ENCODE results near the gene DNAH10.
"Not testable (repeated sequence)": the region's sequence is repeated elsewhere in the genome, so short reads cannot be mapped to it uniquely, and the experiment has no call there.

The DNAH10 gene

GRCh38 chr12:123744836-123745235 is 17.3 kb upstream of the DNAH10 start:
- no peak for DNase-seq (ENCODE audit: low read depth)

- no peak for DNase-seq (ENCODE audit: low read depth)
These were observed 14.8 kb upstream of the DNAH10 start for GRCh38 chr12:123747309-123747708.

GRCh38 chr12:123748161-123748560 is 13.9 kb upstream of the DNAH10 start:
- DNase-seq (ENCODE audit: low read depth) = no peak

- no peak for DNase-seq (ENCODE audit: low read depth)
These were observed 13.4 kb upstream of the DNAH10 start for GRCh38 chr12:123748661-123749060.

GRCh38 chr12:123749355-123749754 is 12.7 kb upstream of the DNAH10 start:
- no peak for DNase-seq (ENCODE audit: low read depth)

GRCh38 chr12:123750159-123750656 is 11.9 kb upstream of the DNAH10 start:
- no peak for DNase-seq (ENCODE audit: low read depth)

GRCh38 chr12:123752046-123752445 is 10.1 kb upstream of the DNAH10 start:
- no peak for DNase-seq (ENCODE audit: low read depth)

GRCh38 chr12:123754041-123754772 is 7.9 kb upstream of the DNAH10 start:
- no peak for DNase-seq (ENCODE audit: low read depth)

GRCh38 chr12:123757561-123757960 is 4.5 kb upstream of the DNAH10 start:
- DNase-seq (ENCODE audit: low read depth) = peak; percentile 88

- DNase-seq (ENCODE audit: low read depth) = no peak
These were observed 1.7 kb upstream of the DNAH10 start for GRCh38 chr12:123760267-123760938.

GRCh38 chr12:123762715-123763052 is 583 bp downstream of the DNAH10 start:
- no peak for DNase-seq (ENCODE audit: low read depth)

GRCh38 chr12:123763093-123763492 is 992 bp downstream of the DNAH10 start:
- DNase-seq (ENCODE audit: low read depth) = no peak

GRCh38 chr12:123764109-123764508 is 2.0 kb downstream of the DNAH10 start:
- no peak for DNase-seq (ENCODE audit: low read depth)

- no peak for DNase-seq (ENCODE audit: low read depth)
These were observed 3.5 kb downstream of the DNAH10 start for GRCh38 chr12:123765504-123766035.

- no peak for DNase-seq (ENCODE audit: low read depth)
These were observed 5.5 kb downstream of the DNAH10 start for GRCh38 chr12:123767613-123768012.

GRCh38 chr12:123771261-123771660 is 9.2 kb downstream of the DNAH10 start:
- no peak for DNase-seq (ENCODE audit: low read depth)

GRCh38 chr12:123772074-123772473 is 10.0 kb downstream of the DNAH10 start:
- no peak for DNase-seq (ENCODE audit: low read depth)

GRCh38 chr12:123773375-123773774 is 11.3 kb downstream of the DNAH10 start:
- no peak for DNase-seq (ENCODE audit: low read depth)

GRCh38 chr12:123779551-123779950 is 17.4 kb downstream of the DNAH10 start:
- DNase-seq (ENCODE audit: low read depth) = no peak

- DNase-seq (ENCODE audit: low read depth) = no peak
These were observed 21.1 kb downstream of the DNAH10 start for GRCh38 chr12:123782997-123783792.

- DNase-seq (ENCODE audit: low read depth) = no peak
These were observed 25.4 kb downstream of the DNAH10 start for GRCh38 chr12:123787466-123787865.

- DNase-seq (ENCODE audit: low read depth) = no peak
These were observed 26.4 kb downstream of the DNAH10 start for GRCh38 chr12:123788541-123788940.

GRCh38 chr12:123789422-123789821 is 27.3 kb downstream of the DNAH10 start:
- not testable (repeated sequence) for DNase-seq (ENCODE audit: low read depth)

All from amniotic epithelial cell (primary cell).